ENCODE measurements around the gene ARAF. TPM values are rescaled to one million over a fixed set of nuclear protein-coding genes. Genes with fewer than 3 reads are reported as not detected.

The ARAF gene
- total and polyA plus RNA-seq, 2 of the 13 experiments (the other 11 are each of a cell fraction or from before 2014, with no cell fraction given), result 18.0 to 33.1 TPM

- TF ChIP-seq ZSCAN31 (CRISPR knock-in tag; IDR thresholded peaks at IDR 0.05; ENCODE audit: low read depth) (no peak), ZBTB7B (CRISPR knock-in tag; IDR thresholded peaks at IDR 0.05) (no peak)
Observed at GRCh38 chrX:47581731-47582647, 21.0 kb downstream of the ARAF start, which contains the start of gene TIMP1 (continued).

- H3K27me3 ChIP-seq (ENCODE audit: control insufficient read depth in 1 of 2, insufficient read depth in 2 of 2, low read length in 2 of 2), result no peaks in the 10 kb centered on the region; a peak in 1 of 5 replicates
- H3K36me3 ChIP-seq (replicated peaks in 1 of 2; ENCODE audit: control insufficient read depth in 1 of 2, insufficient read depth in 2 of 2, low read length in 2 of 2), result no peaks in the 10 kb centered on the region
- peaks cover 18% of the 10 kb centered on the region for H3K4me1 ChIP-seq (ENCODE audit: insufficient read depth, low read length)
- H4K20me1 ChIP-seq (ENCODE audit: insufficient read depth, low read length), result no peaks in the 10 kb centered on the region
- in situ Hi-C loops (cut with HindIII; ENCODE audit: extremely low pct_ligation_motif_present, low pct_unique_long_range_greater_than_20kb) (no loop called here), intact Hi-C loops (cut with micrococcal nuclease; ENCODE audit: unreplicated experiment) (no loop called here)
- CTCF ChIA-PET (ENCODE audit: low intra/inter-chr PET ratio, low total read pairs), result no interaction called here
- no peak overlapping the region for H3K4me2 ChIP-seq (ENCODE audit: low read depth, low read length)
- no TSS peak for BruUV-seq (replicated peaks)
- FAIRE-seq (no peak), ATAC-seq (no peak), DNase-seq (ENCODE audit: low spot score) (no peak)
- 80% methylated on average over 8 of the region's 8 CpGs for WGBS (ENCODE audit: low lambda C conversion rate)
- no peak overlapping the region for H3K4me3 ChIP-seq (replicated peaks in 1 of 3; ENCODE audit: insufficient read depth in 1 of 3, low read depth in 2 of 3, low read length in 3 of 3)
- H3K9ac ChIP-seq (ENCODE audit: insufficient read depth, low read depth, low read length), result no peak overlapping the region
- no peaks in the 10 kb centered on the region for H3K9me3 ChIP-seq (ENCODE audit: low read length)
- H2AFZ ChIP-seq (ENCODE audit: low read length), result no peak overlapping the region
- no peaks in the 10 kb centered on the region for H3K79me2 ChIP-seq (ENCODE audit: insufficient read depth, low read length)
- no peak overlapping the region for H3K27ac ChIP-seq (ENCODE audit: extremely low read length, insufficient read depth, low read length)
- POLR2A ChIA-PET, result interaction anchor here (0.6 kb wide), 1 partner anchor 323 kb away, joined by 3 read pairs; no protein-coding TSS in a partner anchor
- no peak for TF ChIP-seq ZNF326 (CRISPR knock-in tag; IDR thresholded peaks at IDR 0.05; ENCODE audit: borderline replicate concordance)
- no peak for TF ChIP-seq TRIM22 (IDR thresholded peaks at IDR 0.05)
- TF ChIP-seq ZNF598 (CRISPR knock-in tag; IDR thresholded peaks at IDR 0.05; ENCODE audit: borderline replicate concordance), result no peak
- TF ChIP-seq ZFP36L2 (CRISPR knock-in tag; IDR thresholded peaks at IDR 0.05), result no peak
- no peak for TF ChIP-seq KDM5B (CRISPR knock-in tag; IDR thresholded peaks at IDR 0.05; ENCODE audit: borderline replicate concordance)
- TF ChIP-seq ZNF704 (CRISPR knock-in tag; IDR thresholded peaks at IDR 0.05; ENCODE audit: borderline replicate concordance), result no peak
- no peak for TF ChIP-seq SNRNP70 (IDR thresholded peaks at IDR 0.05; ENCODE audit: low read depth, low read length)
- TF ChIP-seq LRRFIP1 (CRISPR knock-in tag; conservative IDR thresholded peaks at IDR 0.05), result no peak
- TF ChIP-seq ZNF678 (CRISPR knock-in tag; IDR thresholded peaks at IDR 0.05), result no peak
- no peak for TF ChIP-seq MAFF (IDR thresholded peaks at IDR 0.05; ENCODE audit: low read depth, low read length)
- no peak for TF ChIP-seq RORA (CRISPR knock-in tag; IDR thresholded peaks at IDR 0.05)
- no peak for TF ChIP-seq SPEN (CRISPR knock-in tag; IDR thresholded peaks at IDR 0.05; ENCODE audit: low read depth)
- TF ChIP-seq ZFP37 (CRISPR knock-in tag; IDR thresholded peaks at IDR 0.05; ENCODE audit: borderline replicate concordance), result no peak
- TF ChIP-seq RBM22 (optimal IDR thresholded peaks at IDR 0.05; ENCODE audit: low read length), result no peak
Observed at GRCh38 chrX:47583240-47583861, 22.3 kb downstream of the ARAF start.
